ENCODE data around the gene TRPM3. TPM values are rescaled to one million over a fixed set of nuclear protein-coding genes. Genes with fewer than 3 reads are reported as not detected.

The TRPM3 gene
- total RNA-seq, 1 experiment from 2014 or later, result not detected

- TF ChIP-seq SIN3A (IDR thresholded peaks at IDR 0.05; ENCODE audit: borderline replicate concordance, insufficient read depth, low read depth, low read length) (no peak), TCF7L2 (IDR thresholded peaks at IDR 0.05; ENCODE audit: low read depth, low read length) (no peak), POLR2AphosphoS5 (IDR thresholded peaks at IDR 0.05; ENCODE audit: low read depth, low read length) (no peak), CTCF (IDR thresholded peaks at IDR 0.05) (no peak)
- no peak for ATAC-seq
These were observed 582.4 kb downstream of the TRPM3 start for GRCh38 chr9:70539001-70539400.

GRCh38 chr9:70537084-70537483 is 584.3 kb downstream of the TRPM3 start:
- Histone ChIP-seq H3K4me1 (ENCODE audit: control insufficient read depth, insufficient read depth, low read length) (no peaks in the 10 kb centered on the region), H3K36me3 (ENCODE audit: control insufficient read depth, insufficient read depth, low read length) (no peaks in the 10 kb centered on the region), H3K4me3 (ENCODE audit: low read depth in 2 of 2, low read length in 2 of 2) (no peak overlapping the region), H3K27ac (ENCODE audit: low read length) (no peak overlapping the region), H3K9me3 (ENCODE audit: control insufficient read depth, insufficient read depth, low read depth, low read length) (no peaks in the 10 kb centered on the region), H3K27me3 (ENCODE audit: control insufficient read depth, insufficient read depth, low read length) (no peaks in the 10 kb centered on the region)
- BruUV-seq (replicated peaks), result no TSS peak
- POLR2A ChIA-PET, result no interaction called here
- in situ Hi-C loops (cut with HindIII; ENCODE audit: low pct_unique_long_range_greater_than_20kb, low sequenced_read_pairs), result no loop called here
- TF ChIP-seq TCF7L2 (IDR thresholded peaks at IDR 0.05; ENCODE audit: low read depth, low read length) (no peak), POLR2AphosphoS5 (IDR thresholded peaks at IDR 0.05; ENCODE audit: low read depth, low read length) (no peak), CTCF (IDR thresholded peaks at IDR 0.05) (no peak), SIN3A (IDR thresholded peaks at IDR 0.05; ENCODE audit: borderline replicate concordance, insufficient read depth, low read depth, low read length) (no peak), REST (IDR thresholded peaks at IDR 0.05; ENCODE audit: insufficient read depth in 1 of 2, low read depth in 2 of 2, low read length in 1 of 2) (no peak)
- intact Hi-C loops (cut with micrococcal nuclease; ENCODE audit: unreplicated experiment), result no loop called here
- DNase-seq (ENCODE audit: low read depth, low spot score) (no peak), ATAC-seq (no peak)
- CTCF ChIA-PET, result no interaction called here

More at GRCh38 chr9:70539001-70539400, 582.4 kb downstream of the TRPM3 start:
- ChIA-PET POLR2A (no interaction called here), CTCF (no interaction called here)
- intact Hi-C loops (cut with micrococcal nuclease; ENCODE audit: unreplicated experiment) (no loop called here), in situ Hi-C loops (cut with HindIII; ENCODE audit: low pct_unique_long_range_greater_than_20kb, low sequenced_read_pairs) (no loop called here)
- Histone ChIP-seq H3K4me1 (ENCODE audit: control insufficient read depth, insufficient read depth, low read length) (no peaks in the 10 kb centered on the region), H3K27ac (ENCODE audit: low read length) (no peak overlapping the region), H3K27me3 (ENCODE audit: control insufficient read depth, insufficient read depth, low read length) (no peaks in the 10 kb centered on the region), H3K9me3 (ENCODE audit: control insufficient read depth, insufficient read depth, low read depth, low read length) (no peaks in the 10 kb centered on the region), H3K4me3 (ENCODE audit: low read depth in 2 of 2, low read length in 2 of 2) (no peak overlapping the region), H3K36me3 (ENCODE audit: control insufficient read depth, insufficient read depth, low read length) (no peaks in the 10 kb centered on the region)
- DNase-seq (ENCODE audit: low read depth, low spot score), result no peak
- no TSS peak for BruUV-seq (replicated peaks)

All from Panc1 (cell line).